K562 (cell line): ENCODE measurements around the gene RFESD. TPM values are rescaled to one million over a fixed set of nuclear protein-coding genes. Genes with fewer than 3 reads are reported as not detected.

Source experiments
- CREM ChIP-seq: IDR thresholded peaks from 2 replicates; pipeline ENCODE4 v1.6.1; 2014; ENCODE audit warnings: antibody characterized with exemption, low read depth
- CUX1 ChIP-seq: fragments of 200-800 bp; sonication (Bioruptor generic); IDR thresholded peaks from 2 replicates; pipeline ENCODE4 v1.6.1; 2016; ENCODE audit warnings: missing genetic modification characterization, missing compliant biosample characterization
- FUS ChIP-seq: fragments of 200-400 bp; formaldehyde crosslinking; optimal IDR thresholded peaks from 2 replicates; pipeline ENCODE3; 2017; ENCODE audit warnings: low read depth, low read length
- GTF2A2 ChIP-seq: IDR thresholded peaks from 2 replicates; pipeline ENCODE4 v1.6.1; 2016; ENCODE audit warnings: mild to moderate bottlenecking, missing genetic modification characterization, missing compliant biosample characterization
- HCFC1 ChIP-seq: IDR thresholded peaks from 2 replicates; pipeline ENCODE4 v1.6.1; 2012; ENCODE audit warnings: low read depth, low read length, improper control_type of control experiment
- JUND ChIP-seq, 2 experiments: IDR thresholded peaks; 2 replicates in 1 of 2; 3 replicates in 1 of 2; pipeline ENCODE4 v1.6.1; 2011; ENCODE audit warnings: borderline replicate concordance in 2 of 2, low read depth in 2 of 2, low read length in 2 of 2, improper control_type of control experiment in 1 of 2, missing biosample characterization in 1 of 2, missing genetic modification characterization in 1 of 2, missing genetic modification reagents in 1 of 2
- POLR2AphosphoS5 ChIP-seq: IDR thresholded peaks from 2 replicates; pipeline ENCODE4 v1.6.1; 2011; ENCODE audit warnings: mild to moderate bottlenecking, low read depth, low read length, moderate library complexity; ENCODE audit not compliant: control insufficient read depth, insufficient read depth
- TBP ChIP-seq: optimal IDR thresholded peaks from 2 replicates; pipeline ENCODE3; 2011; ENCODE audit warnings: low read depth, low read length, improper control_type of control experiment
- TFAP4 ChIP-seq: sonication (generic); formaldehyde crosslinking; IDR thresholded peaks from 2 replicates; pipeline ENCODE4 v1.8.0; 2022; ENCODE audit warnings: missing genetic modification reagents, mild to moderate bottlenecking, moderate library complexity, borderline replicate concordance
- ZNF175 ChIP-seq: fragments of 200-800 bp; sonication (Bioruptor generic); IDR thresholded peaks from 2 replicates; pipeline ENCODE4 v1.6.1; 2016; ENCODE audit warnings: low read depth, mild to moderate bottlenecking, missing genetic modification characterization, missing compliant biosample characterization
- polyA plus RNA-seq, 8 experiments: library from polyadenylated mRNA; depleted of rRNA in 4 of 8; stranded (reverse) in 5 of 8; unstranded in 3 of 8; fragments of >200 nt; fragmentation: Nextera tagmentation in 2 of 8; fragmentation: Illumina TruSeq in 1 of 8; extraction: Ambion mirVana in 2 of 8; extraction: Trizol in 1 of 8; gene quantifications; 2 replicates each; pipeline versions ENCODE4 v1.2.1 to v1.2.3, GENCODE V29; 2011 to 2014; ENCODE audit warnings: inconsistent platforms in 1 of 8, missing spikeins in 1 of 8
- total RNA-seq, 7 experiments: library from RNA; depleted of rRNA in 6 of 7; stranded (reverse); fragments of >200 nt in 6 of 7; fragmentation: Illumina TruSeq in 2 of 7; extraction: Trizol in 2 of 7; gene quantifications; 2 replicates each; pipeline versions ENCODE4 v1.2.1 to v1.2.3, GENCODE V29; 2011 to 2021; ENCODE audit warnings: low replicate concordance in 1 of 7

RFESD gene
- total and polyA plus RNA-seq, 9 of the 15 experiments (the other 6 are each of a cell fraction or from before 2014, with no cell fraction given) = 62.3 to 600 (median 140) TPM

- TF ChIP-seq CUX1 (CRISPR knock-in tag) = 0 out of 2 replicates have a peak, but pooled peaks have one; percentile 27
- peak; percentile 47; the same call in 1 of the 2 replicates for TF ChIP-seq ZNF175 (CRISPR knock-in tag)
- TF ChIP-seq TBP = peak; percentile 76
- 0 out of 2 replicates have a peak, but pooled peaks have one; percentile 25 for TF ChIP-seq GTF2A2 (tag)
- TF ChIP-seq HCFC1 = peak; percentile 50; the same call in 1 of the 2 replicates
- 0 out of 2 replicates have a peak, but pooled peaks have one; percentile 20 for TF ChIP-seq TFAP4 (CRISPR knock-in tag)
- TF ChIP-seq JUND (IDR thresholded peaks at IDR 0.05; ENCODE audit: borderline replicate concordance, low read depth, low read length) = no peak; the same call in 1 of the 2 replicates
- TF ChIP-seq JUND (tag; IDR thresholded peaks at IDR 0.05; ENCODE audit: borderline replicate concordance, low read depth, low read length) = 0 out of 3 replicates have a peak, but pooled peaks have one; percentile 22
- TF ChIP-seq POLR2AphosphoS5 = peak; percentile 67
- TF ChIP-seq CREM = peak; percentile 32; the same call in 1 of the 2 replicates
- TF ChIP-seq FUS = no peak
Measured at GRCh38 chr5:95631991-95632675, 14.4 kb upstream of the RFESD start (continued).
